NCI-H82 treated with DMSO at 0.1 percent for 48 hours (cell line): ENCODE measurements around the gene UNC45B.
A peak's percentile ranks its signal among the peaks of the same experiment; 100 is the strongest.
"Not testable (repeated sequence)": the region's sequence is repeated elsewhere in the genome, so short reads cannot be mapped to it uniquely, and the experiment has no call there.

ENCODE experiments used
- DNase-seq: peaks from one replicate; lab custom pipeline; 2025; ENCODE audit not compliant: unreplicated experiment; lab: John Stamatoyannopoulos, UW

The UNC45B gene

GRCh38 chr17:35141681-35142466 is 5.7 kb upstream of the UNC45B start, which contains the start of gene NLE1:
NLE1 (minus strand) TSS chr17:35142303; CDS start chr17:35142275, 28 bp downstream.
- peak; percentile 46 for DNase-seq

DNA sequence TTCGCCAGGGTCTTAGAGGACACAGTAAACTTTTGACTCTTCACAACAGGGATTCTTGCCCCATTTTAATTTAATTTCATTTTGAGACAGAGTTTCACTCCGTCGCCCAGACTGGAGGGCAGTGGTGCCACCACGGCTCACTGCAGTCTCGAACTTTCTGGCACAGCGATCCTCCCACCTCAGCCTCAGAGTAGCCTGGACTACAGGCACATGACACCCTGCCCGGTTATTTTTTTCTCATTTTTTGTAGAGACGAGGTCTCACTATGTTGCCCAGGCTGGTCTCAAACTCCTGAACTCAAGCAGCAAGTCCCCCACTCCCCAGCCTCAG is 5.2 kb upstream of the UNC45B start:
- DNase-seq = no peak

- no peak for DNase-seq
These were observed 2.8 kb upstream of the UNC45B start for GRCh38 chr17:35144840-35145239.

DNA sequence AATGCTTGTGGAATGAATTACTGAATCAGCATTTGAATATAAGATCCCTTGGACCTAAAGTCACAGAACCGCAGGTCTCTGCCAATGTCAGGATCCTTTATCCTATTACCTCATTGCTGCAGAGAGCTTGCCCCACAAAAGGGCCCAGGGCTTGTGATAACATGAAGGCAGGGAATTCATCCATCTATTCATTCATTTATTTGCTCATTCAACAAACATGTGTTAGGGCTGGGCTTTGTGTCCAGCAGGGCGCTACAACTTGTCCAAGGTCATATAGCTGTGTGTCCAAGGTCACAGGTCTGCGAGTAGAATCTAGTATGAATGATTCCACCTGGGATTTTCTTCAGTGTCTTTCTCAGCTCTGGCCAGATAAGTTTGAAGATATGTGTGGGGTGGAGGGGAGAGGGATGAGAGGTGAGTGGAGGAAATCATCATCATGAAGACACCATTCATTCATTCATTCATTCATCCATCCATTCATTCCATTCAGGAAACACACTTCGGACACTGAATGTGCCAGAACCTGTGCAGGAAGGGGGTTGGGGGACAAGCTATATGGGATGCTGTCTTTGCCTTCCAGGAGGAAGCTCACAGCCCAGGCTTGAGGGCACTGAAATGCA is 1.3 kb upstream of the UNC45B start:
- DNase-seq = no peak

- no peak for DNase-seq
These were observed 527 bp downstream of the UNC45B start for GRCh38 chr17:35148144-35148543.

GRCh38 chr17:35149941-35150340 is 2.3 kb downstream of the UNC45B start:
- no peak for DNase-seq

DNA sequence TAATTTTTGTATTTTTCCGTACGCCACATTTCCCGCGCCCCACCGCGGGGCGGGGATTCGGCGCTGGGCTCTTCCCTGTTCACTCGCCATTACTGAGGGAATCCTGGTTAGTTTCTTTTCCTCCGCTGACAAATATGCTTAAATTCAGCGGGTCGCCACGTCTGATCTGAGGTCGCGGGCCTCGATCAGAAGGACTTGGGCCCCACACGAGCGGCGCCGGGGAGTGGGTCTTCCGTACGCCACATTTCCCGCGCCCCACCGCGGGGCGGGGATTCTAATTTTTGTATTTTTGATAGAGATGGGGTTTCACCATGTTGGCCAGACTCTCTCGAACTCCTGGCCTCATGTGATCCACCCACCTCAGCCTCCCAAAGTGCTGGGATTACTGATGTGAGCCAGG is 3.5 kb downstream of the UNC45B start:
- DNase-seq = not testable (repeated sequence)

DNA sequence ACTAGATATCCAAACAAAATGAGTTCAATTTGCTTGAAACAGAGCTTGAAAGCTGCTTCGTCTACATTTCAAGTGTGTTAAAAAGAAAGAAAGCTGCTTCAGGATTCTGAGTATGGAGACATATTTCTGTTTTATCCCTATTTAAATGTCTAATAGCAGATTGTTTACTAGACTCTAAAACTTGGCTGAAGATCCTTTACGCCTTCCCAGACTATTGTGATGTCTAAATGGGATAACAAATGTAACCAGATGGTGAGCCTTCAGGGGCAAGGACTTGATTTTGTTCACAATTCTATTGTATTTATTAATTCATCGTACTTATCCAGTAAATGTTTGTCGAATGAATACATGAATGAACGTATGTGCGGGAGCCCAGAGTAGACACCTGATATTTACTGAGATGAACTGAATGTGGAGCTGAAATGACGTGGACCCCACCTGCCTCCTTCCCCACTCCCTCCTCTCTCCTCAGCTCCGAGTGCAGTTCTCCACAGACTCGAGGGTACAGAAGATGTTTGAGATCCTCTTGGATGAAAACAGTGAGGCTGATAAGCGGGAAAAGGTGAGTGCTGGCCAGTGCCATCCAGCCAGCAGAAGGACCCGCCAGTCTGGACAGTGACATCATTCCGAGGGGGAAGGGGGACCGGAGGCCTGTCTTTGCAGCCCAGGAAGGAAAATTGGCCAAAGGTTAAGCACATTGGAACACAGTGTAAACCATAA is 5.0 kb downstream of the UNC45B start:
- DNase-seq = no peak

GRCh38 chr17:35154196-35155165 is 6.9 kb downstream of the UNC45B start:
- DNase-seq = no peak

GRCh38 chr17:35155246-35155645 is 7.6 kb downstream of the UNC45B start:
- DNase-seq = no peak

DNA sequence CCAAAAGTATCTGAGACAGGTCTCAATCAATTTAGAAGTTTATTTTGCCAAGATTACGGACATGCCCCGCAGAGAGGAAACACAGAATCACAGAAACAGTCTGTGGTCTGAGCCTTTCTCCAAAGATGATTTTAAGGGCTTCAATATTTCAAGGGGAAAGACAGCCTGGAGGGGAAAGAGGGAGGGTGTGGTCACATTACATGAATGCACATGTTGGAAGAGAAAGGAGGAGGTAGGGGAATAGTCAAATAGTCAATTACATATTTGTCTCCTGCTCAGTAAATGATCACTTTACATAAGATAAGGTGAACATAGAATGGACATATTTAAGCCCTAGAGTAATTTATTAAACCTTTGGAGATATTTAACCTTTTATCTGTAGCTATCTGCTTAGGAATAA is 12.3 kb downstream of the UNC45B start:
- no peak for DNase-seq

GRCh38 chr17:35160354-35161201 is 13.0 kb downstream of the UNC45B start:
- DNase-seq = no peak

DNA sequence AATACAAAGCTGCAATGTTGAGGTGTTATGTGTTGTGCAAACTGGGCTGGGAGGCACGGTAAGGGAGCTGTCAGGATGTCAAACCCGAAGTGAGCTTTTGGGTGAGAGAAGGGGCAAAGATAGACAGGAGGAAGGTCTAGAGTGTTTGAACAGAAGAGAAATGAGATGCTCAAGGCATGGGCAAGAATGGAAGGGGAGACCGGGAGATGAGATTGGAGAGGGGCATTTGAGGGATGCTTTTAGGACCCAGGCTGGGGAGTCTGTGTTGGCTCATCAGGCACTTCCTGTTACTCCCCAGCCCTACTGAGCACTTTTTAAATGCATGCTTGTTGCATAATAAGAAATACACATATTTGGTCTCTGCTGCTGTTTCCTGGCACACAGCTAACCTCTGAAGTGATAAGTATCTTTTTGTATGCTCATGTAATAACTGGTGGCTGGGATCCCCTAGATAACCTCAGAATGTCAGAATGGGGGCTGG is 13.7 kb downstream of the UNC45B start:
- DNase-seq = no peak

GRCh38 chr17:35162755-35163154 is 15.1 kb downstream of the UNC45B start:
- no peak for DNase-seq

GRCh38 chr17:35163886-35164285 is 16.3 kb downstream of the UNC45B start:
- no peak for DNase-seq

DNA sequence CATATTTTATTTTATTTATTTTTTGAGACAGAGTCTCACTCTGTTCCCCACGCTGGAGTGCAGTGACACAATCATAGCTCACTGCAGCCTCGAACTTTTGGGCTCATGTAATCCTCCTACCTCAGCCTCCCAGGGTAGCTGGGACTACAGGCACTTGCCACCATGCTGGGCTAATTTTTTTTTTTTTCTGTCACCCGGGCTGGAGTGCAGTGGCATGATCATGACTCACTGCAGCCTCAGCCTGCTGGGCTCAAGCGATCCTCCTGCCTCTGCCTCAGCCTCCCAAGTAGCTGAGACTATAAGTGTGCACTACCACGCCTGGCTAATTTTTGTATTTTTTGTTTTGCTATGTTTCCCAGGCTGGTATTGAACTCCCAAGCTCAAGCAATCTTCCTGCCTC is 17.1 kb downstream of the UNC45B start:
- no peak for DNase-seq

GRCh38 chr17:35166526-35166925 is 18.9 kb downstream of the UNC45B start:
- DNase-seq = no peak

DNA sequence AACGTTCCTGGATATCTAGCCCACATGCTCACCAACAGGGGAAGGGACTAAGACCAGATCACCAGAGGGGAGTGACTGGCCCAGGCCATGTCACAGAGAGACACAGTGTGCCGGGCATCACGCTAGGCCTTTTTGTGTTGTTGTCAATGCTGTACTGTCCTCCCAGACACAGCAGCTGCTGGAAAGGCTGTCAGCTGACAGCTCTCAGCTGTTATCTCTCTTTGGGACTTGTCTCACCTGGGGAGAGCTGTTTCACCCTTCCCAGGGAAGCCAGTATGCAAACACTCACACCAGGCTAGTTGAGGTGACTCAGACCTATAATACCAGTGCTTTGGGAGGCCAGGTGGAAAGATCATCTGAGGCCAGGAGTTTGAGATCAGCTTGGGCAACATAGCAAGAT is 19.4 kb downstream of the UNC45B start:
- DNase-seq = no peak

- no peak for DNase-seq
These were observed 20.0 kb downstream of the UNC45B start for GRCh38 chr17:35167666-35168065.

DNA sequence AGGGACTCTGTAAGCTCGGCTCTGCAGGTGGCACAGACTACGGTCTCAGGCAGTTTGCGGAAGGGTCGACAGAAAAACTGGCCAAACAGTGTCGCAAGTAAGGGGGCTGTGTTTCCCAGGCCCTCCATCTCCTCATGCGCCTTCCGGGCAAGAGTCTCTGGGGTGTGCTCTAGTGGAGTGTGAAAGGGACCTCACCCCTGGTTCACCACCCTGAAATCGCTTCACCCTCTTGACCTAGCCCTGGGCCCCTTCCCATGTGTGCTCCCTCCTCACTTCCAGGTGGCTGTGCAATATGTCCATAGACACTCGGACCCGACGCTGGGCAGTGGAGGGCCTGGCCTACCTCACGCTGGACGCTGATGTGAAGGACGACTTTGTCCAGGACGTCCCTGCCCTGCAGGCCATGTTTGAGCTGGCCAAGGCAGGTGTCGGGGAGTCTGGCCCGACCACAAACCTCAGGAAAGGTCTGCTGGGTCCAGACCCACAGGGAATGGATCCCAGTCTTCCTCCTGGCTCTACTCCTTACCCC is 22.3 kb downstream of the UNC45B start:
- no peak for DNase-seq
